NCI-H1048 (cell line): ENCODE results near the gene R3HDM1.
"Not testable (repeated sequence)": the region's sequence is repeated elsewhere in the genome, so short reads cannot be mapped to it uniquely, and the experiment has no call there.

Experiments used
- DNase-seq: peaks from one replicate; lab custom pipeline; 2025; lab: John Stamatoyannopoulos, UW

Gene R3HDM1

GRCh38 chr2:135641156-135642068 is 110.1 kb downstream of the R3HDM1 start:
- no peak for DNase-seq

DNA sequence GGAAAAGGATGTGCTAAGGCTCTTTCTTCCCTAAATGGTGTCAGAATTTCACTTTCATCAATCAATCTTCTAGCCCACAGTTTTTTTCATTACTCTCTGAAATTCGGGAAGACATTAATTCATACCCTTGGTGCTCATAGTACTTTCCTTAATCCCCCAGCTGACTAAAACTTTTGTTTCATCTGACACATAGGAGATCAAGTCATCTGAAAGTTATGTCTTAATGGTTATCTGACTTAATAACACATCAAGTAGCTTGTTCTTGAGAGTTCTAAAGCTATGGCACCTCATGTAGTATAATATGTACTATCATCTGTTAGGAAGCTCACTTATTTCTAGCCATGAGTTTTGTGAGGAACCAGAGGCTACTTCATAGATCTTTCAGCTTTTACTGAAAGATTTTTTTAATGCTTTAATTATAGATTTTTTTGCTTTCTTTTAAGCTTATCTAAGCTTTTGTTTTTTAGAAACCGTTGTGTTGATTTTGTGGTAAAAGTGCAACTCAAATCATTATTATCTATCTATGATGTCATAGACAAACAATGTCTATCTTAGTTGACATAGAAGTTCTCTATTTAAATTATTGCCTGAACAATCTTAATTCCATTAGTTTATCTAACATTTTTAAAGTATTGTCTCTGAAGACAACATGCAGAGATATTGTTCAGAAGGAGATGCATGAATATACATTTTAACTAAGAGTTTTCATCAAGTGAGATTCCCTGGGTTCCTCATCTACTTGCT is 116.7 kb downstream of the R3HDM1 start:
- no peak for DNase-seq

GRCh38 chr2:135650721-135651120 is 119.4 kb downstream of the R3HDM1 start:
- no peak for DNase-seq

- DNase-seq, result no peak
Observed at GRCh38 chr2:135651717-135652116, 120.4 kb downstream of the R3HDM1 start.

- DNase-seq, result not testable (repeated sequence)
Observed at GRCh38 chr2:135654239-135654638, 123.0 kb downstream of the R3HDM1 start.

- DNase-seq, result no peak
Observed at GRCh38 chr2:135657806-135658582, 126.7 kb downstream of the R3HDM1 start.

DNA sequence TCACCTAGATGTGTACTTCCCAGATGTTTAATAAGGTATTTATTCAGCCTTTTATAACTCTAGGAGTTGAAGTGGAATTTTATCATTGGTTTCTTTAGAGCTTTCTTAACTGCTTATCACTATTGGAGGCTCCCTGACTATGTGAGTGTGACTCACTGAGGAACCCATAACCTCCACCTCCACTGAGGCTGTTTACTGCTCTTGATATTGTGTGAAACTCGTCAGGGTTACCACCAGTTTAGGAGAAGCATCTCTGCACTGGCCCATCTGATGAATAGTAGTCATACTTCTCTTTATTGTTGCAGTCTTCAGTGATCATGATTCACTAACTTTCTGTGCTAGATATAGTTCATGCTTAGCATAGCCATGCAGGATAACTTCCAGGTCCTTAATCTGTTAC is 130.8 kb downstream of the R3HDM1 start:
- DNase-seq, result no peak

GRCh38 chr2:135663148-135663700 is 131.9 kb downstream of the R3HDM1 start:
- no peak for DNase-seq

DNA sequence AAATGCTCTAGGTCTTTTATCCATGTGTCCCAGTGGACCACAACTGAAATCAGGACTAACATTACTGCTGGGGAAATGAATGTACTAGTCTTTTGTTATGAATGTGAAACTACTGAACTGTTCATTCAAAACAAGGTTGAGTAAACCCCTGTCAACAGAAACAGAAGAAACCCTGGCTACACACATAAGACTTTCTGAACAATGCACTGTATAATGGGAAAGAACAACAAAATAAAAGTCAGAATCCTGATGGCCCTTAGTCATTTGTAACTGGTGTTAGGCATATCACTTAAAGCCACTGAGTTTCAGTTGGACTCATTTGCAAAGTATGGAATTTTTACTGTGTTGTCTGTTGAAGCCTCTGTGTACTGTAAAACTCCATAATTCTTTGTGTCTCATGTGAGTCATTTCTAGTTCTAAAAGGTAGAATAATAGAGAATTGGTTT is 133.4 kb downstream of the R3HDM1 start:
- DNase-seq, result no peak

- DNase-seq, result no peak
Observed at GRCh38 chr2:135667045-135667444, 135.8 kb downstream of the R3HDM1 start.

- no peak for DNase-seq
Observed at GRCh38 chr2:135674453-135674852, 143.2 kb downstream of the R3HDM1 start.

DNA sequence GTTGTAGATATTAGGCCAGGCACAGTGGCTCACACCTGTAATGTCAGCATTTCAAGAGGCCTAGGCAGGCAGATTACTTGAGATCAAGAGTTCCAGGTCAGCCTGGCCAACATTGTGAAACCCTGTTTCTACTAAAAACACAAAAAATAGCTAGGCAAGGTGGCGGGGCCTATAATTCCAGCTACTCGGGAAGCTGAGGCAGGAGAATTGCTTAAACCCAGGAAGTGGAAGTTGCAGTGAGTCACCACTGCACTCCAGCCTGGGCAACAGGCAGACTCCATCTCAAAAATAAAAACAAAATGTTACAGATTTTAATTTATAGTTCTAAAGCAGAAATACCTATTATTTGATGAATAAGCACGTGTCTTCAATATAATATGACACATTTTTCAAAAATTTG is 144.7 kb downstream of the R3HDM1 start:
- no peak for DNase-seq

DNA sequence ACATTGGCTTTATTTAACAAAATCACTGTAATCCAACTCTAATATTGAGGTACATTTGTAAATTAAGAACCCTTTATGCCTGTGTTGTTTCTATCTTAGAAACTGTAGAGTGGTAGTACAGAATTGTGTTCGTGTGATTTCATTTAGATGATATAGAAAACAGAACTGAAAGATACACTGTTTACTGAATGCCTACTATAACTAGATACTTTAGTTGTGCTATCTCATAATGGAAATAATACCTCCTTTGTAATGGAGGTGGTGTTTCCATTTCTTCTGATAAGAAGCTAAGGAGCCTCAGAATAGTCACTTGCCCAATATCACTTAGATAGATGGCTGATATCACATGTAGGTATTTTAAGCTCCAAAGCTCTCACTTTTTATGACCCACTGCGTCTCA is 147.8 kb downstream of the R3HDM1 start:
- DNase-seq, result no peak

DNA sequence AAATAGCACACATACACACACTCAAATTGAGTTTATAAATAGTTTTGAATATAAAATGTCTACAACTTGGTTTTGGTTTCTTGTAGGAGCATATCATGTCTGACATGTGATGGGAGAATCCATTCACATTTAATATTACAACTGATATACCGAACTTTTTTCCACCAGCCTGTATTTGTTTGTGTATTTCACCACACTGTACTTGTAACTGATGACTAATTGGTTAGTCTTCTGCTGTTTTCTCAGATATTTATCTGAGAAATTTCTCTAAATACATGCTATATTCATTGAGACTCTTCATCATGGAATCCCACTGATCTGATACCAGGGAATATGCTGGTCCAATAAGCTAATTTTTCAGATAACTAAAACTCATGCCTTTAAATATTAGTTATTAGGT is 154.1 kb downstream of the R3HDM1 start:
- no peak for DNase-seq

DNA sequence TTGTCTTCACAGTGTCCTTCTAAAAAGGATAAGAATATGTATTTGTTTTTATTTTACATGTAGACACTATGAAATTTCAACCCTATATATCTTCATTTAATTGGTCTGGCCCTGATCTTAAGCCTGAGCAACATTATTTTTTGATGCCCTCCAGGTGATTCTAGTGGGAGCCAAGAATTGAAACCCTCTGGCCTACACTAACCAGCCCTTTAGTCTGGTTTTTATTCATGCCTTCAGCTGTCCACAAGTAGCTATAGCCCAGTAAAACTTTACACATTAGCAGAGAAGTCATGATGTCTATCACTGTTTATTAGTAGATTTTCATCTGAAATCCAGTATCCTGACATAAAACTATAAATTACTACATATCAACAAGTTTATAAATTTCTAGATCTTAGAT is 157.7 kb downstream of the R3HDM1 start:
- no peak for DNase-seq

- no peak for DNase-seq
Observed at GRCh38 chr2:135689679-135690078, 158.4 kb downstream of the R3HDM1 start.

DNA sequence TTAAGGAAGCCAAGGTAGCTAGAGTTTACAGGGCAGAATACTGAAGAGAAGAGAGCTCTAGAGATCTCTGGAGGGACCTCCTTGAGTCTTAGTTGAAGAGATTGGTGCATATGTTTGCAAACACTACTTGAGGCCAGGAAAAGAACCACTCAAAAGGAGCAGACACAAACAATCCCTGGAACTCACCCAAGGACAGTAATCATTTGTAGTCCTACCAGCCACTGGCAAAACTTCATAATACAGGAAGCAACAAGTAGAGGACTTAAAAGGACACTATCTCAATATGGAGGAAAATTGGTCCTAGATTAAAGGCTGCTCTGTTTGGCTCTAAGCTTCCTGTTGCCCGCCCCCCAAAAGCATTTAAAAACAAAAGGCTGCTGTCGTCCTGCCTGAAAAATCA is 163.4 kb downstream of the R3HDM1 start:
- DNase-seq, result no peak

DNA sequence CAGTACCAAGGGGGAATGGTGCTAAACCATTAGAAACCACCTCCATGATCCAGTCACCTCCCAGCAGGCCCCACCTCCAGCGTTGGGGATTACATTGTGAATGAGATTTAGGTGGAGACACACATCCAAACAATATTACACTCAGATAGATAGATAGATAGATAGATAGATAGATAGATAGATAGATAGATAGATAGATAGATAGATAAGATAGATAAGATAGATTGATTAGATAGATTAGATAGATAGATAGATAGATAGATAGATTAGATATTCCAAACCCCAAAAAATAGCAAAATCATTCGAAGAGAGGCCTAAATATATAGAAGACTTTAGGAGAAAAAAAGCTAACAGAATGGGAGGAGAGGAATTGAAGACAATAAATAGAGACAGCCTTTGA is 167.6 kb downstream of the R3HDM1 start:
- DNase-seq, result no peak

GRCh38 chr2:135701442-135701841 is 170.2 kb downstream of the R3HDM1 start:
- DNase-seq, result no peak

- no peak for DNase-seq
Observed at GRCh38 chr2:135703300-135703699, 172.0 kb downstream of the R3HDM1 start.

DNA sequence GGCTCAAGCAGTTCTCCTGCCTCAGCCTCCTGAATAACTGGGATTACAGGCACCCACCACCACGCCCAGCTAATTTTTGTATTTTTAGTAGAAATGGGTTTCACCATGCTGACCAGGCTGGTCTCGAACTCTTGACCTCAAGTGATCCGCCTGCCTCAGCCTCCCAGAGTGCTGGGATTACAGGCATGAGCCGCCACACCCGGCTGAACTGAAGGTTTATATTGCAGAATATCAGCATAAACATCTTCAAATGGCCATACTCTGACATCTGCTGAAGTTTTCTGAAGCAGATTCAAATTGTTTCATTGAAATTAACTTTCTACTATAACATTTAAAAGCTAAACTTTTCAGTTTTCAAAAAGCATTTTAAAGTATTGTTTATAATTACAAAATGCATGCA is 172.8 kb downstream of the R3HDM1 start:
- DNase-seq, result not testable (repeated sequence)

DNA sequence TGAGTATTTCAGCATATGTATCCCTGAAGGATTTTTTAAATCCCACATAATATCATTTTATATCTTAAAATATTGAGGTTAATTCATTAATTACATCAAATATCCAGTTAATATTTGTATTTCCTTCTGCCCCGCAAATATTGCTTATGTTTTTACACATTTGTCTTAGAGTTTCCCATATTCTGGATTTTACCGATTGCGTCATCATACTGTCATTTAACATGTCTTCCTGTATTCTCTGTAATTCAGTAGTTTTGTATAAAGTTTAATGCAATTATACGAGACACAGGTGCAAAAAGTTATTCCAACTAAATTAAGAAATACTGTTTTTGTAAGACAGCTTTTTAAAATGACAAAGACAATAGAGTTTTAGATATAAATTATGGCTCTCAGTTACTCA is 176.9 kb downstream of the R3HDM1 start:
- no peak for DNase-seq
